GM19043 (cell line): Measurements from ENCODE around the gene AFMID.
"Not testable (repeated sequence)": the region's sequence is repeated elsewhere in the genome, so short reads cannot be mapped to it uniquely, and the experiment has no call there.

Experiments
- ATAC-seq: cut with Tn5 transposase; IDR thresholded peaks from one replicate; pipeline ENCODE4 v1.9.1; 2021; ENCODE audit warnings: low read depth; ENCODE audit not compliant: unreplicated experiment

Gene AFMID

GRCh38 chr17:78219396-78220150 is 32.4 kb downstream of the AFMID start:
- no peak for ATAC-seq

DNA sequence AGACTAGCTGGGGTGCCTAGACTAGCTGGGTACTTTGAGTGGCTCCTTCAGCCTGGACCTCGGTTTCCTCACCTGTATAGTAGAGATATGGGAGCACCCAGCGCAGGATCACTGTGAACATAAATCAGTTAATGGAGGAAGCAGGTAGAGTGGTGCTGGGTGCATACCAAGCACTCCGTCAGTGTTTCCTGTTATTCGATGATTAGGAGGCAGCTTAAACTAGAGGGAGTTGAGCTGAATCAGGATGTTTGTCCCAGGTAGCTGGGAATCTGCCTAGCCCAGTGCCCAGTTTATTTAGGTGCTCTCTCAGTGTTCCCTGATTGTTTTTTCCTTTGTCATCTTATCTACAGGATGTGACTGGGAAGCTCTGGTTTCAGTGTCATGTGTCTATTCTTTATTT is 35.9 kb downstream of the AFMID start:
- ATAC-seq: no peak

- no peak for ATAC-seq
Observed at GRCh38 chr17:78223765-78224164, 36.6 kb downstream of the AFMID start.

DNA sequence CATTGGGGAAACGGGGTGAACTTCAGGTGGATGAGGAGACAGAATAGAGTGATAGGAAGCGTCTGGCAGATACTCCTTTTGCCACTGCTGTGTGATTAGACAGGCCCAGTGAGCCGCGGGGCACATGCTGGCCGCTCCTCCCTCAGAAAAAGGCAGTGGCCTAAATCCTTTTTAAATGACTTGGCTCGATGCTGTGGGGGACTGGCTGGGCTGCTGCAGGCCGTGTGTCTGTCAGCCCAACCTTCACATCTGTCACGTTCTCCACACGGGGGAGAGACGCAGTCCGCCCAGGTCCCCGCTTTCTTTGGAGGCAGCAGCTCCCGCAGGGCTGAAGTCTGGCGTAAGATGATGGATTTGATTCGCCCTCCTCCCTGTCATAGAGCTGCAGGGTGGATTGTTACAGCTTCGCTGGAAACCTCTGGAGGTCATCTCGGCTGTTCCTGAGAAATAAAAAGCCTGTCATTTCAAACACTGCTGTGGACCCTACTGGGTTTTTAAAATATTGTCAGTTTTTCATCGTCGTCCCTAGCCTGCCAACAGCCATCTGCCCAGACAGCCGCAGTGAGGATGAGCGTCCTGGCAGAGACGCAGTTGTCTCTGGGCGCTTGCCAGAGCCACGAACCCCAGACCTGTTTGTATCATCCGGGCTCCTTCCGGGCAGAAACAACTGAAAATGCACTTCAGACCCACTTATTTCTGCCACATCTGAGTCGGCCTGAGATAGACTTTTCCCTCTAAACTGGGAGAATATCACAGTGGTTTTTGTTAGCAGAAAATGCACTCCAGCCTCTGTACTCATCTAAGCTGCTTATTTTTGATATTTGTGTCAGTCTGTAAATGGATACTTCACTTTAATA is 37.3 kb downstream of the AFMID start:
- ATAC-seq: no peak

- ATAC-seq: no peak
Observed at GRCh38 chr17:78225088-78225865, 38.1 kb downstream of the AFMID start.

- ATAC-seq: no peak
Observed at GRCh38 chr17:78226055-78226758, 39.0 kb downstream of the AFMID start.

- ATAC-seq: no peak
Observed at GRCh38 chr17:78226759-78227454, 39.7 kb downstream of the AFMID start.

- no peak for ATAC-seq
Observed at GRCh38 chr17:78227455-78227916, 40.3 kb downstream of the AFMID start.

- ATAC-seq: no peak
Observed at GRCh38 chr17:78228176-78228575, 41.0 kb downstream of the AFMID start.

DNA sequence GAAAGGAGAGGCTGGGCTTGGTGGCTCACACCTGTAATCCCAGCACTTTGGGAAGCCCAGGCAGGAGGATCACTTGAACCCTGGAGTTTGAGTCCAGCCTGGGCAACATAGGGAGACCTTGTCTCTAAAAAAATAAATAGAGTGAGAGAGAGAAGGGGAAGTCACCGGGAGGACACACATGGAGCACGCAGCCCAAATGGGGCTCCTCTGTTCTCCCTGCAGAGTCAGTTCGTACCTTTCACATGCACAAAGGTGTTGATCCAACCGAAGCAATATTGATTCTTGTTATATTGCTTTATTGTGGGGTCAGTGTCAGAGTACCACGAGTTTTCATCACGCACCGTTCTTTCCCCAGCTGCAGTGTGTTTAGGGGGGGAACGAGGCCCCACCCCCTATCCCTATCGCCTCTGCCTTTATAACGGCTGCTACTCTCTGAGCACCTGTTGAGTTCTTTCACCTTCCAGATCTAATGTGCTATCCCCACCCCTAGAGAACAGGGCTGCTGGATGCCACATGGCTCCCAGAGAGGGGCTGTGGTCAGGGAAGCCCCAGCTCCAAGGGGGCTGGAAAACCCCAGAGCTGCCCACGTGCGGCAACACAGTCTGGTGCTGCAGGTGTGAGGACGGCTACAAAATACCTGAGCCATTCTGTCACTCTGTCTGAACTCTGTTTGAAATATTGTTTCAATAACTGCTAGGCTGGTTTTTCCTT is 43.2 kb downstream of the AFMID start:
- no peak for ATAC-seq

GRCh38 chr17:78230996-78231935 is 44.1 kb downstream of the AFMID start, which contains the start of gene TMEM235:
Gene TMEM235 (plus strand): TSS chr17:78231631. CDS start chr17:78232024, 393 bp downstream.
- no peak for ATAC-seq

DNA sequence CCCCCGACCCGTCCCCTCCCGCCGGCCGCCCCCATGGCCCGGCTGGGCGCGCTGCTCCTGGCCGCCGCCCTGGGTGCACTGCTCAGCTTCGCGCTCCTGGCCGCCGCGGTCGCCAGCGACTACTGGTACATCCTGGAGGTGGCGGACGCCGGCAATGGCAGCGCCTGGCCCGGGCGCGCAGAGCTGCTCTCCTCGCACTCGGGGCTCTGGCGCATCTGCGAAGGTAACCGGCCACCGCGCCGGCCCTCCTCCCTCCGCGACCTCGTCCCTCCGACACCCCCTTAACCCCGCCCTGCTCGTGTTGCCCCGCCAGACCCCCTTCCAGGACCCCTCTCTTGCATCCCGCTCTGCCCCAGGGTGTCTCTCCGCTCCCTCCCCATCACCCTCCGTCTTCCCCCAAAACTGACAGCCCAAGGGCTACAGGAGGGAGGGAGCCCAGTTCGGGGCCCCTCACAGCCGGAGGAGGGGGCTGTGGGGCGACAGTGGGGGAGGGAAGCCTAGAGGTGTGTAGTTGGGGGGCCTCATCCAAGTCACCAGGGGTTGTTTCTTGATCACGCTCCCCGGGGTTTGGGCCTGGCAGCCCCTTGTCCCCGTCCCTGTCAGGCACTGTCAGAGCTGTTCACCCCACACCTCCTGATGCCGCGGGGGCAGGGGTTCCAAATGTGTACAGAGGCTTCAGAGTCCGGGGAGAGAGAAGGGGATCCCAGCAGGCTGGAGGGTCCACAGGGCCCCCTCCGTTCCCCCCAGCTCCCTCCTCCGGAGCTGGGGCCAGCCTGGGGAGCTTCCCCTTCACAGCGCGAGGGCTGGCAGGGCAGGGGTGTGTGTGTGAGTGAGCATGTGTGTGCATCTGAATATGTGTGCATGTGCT is 45.1 kb downstream of the AFMID start:
- ATAC-seq: no peak

DNA sequence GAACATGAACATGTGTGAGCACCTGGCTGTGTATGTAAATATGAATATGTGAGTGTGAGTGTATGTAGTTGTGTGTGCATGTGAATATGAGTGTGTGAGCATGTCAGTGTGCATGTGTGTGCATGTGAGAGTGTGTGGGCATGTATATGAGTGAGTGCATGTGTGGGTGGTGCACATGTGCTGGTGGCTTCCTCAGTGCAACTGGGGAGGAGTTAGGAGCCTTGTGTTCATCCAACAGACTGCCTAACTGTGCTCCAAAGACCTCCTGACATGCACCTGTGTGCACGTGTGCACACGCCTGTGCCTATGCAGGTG is 45.7 kb downstream of the AFMID start:
- ATAC-seq: no peak

GRCh38 chr17:78233678-78234077 is 46.5 kb downstream of the AFMID start:
- no peak for ATAC-seq

DNA sequence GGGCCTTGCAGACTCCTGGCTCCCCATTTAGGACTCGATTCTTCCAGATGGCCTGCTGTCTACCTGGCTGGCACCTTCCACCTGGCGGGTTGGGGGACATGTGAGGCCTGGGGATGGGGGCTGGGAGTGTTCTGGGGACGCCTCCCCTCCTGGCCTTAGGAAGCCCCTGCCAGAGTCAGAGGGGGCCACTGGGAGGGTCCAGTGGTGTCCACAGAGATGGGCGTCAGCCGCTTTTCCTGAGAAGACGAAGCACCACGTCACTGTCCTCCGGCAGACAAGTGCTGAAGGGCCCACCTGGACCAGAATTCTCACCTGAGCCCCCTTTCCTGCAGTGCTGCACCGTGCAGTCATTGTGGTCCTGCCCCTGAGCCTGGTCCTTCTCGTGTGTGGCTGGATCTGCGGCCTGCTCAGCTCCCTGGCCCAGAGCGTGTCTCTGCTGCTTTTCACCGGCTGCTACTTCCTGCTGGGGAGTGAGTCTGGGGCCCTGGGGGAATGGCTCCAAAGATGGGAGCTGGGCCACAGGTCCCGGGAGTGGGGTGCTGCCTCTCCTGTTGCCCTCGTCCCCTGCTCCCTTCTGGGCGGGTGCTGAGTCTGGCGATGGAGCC is 47.2 kb downstream of the AFMID start:
- no peak for ATAC-seq

- ATAC-seq: not testable (repeated sequence)
Observed at GRCh38 chr17:78235022-78235421, 47.9 kb downstream of the AFMID start.

GRCh38 chr17:78235885-78236284 is 48.7 kb downstream of the AFMID start:
- ATAC-seq: no peak
